Suprapubic skin (tissue), 4 donors: ENCODE measurements around the gene COIL. TPM values are rescaled to one million over a fixed set of nuclear protein-coding genes. Genes with fewer than 3 reads are reported as not detected.

ENCODE experiments used
- DNase-seq, 2 donors: peaks; one replicate each; pipeline ENCODE4 v3.0.0-alpha.2; 2019; ENCODE audit warnings: low spot score in 2 of 2
- H3K27ac ChIP-seq: fragments of 200-600 bp; sonication (generic); one replicate; pipeline ENCODE4 v1.5.1; 2019
- H3K27me3 ChIP-seq: fragments of 200-600 bp; sonication (generic); one replicate; pipeline ENCODE4 v1.5.1; 2019
- H3K36me3 ChIP-seq: fragments of 200-600 bp; sonication (generic); one replicate; pipeline ENCODE4 v1.5.1; 2019
- H3K4me1 ChIP-seq: fragments of 200-600 bp; sonication (generic); one replicate; pipeline ENCODE4 v1.5.1; 2019
- H3K4me3 ChIP-seq: fragments of 200-600 bp; sonication (generic); one replicate; pipeline ENCODE4 v1.5.1; 2019; ENCODE audit warnings: mild to moderate bottlenecking
- H3K9me3 ChIP-seq: fragments of 200-600 bp; sonication (generic); one replicate; pipeline ENCODE4 v1.5.1; 2019
- EP300 ChIP-seq: sonication (generic); formaldehyde crosslinking; IDR thresholded peaks from one replicate; pipeline ENCODE4 v1.6.1; 2017; ENCODE audit warnings: antibody characterized with exemption
- POLR2A ChIP-seq, 2 donors: fragments of 450-650 bp; IDR thresholded peaks; one replicate each; pipeline ENCODE4 v1.6.1; 2017; ENCODE audit warnings: antibody characterized with exemption in 2 of 2, mild to moderate bottlenecking in 2 of 2, moderate library complexity in 2 of 2
- POLR2AphosphoS5 ChIP-seq, 3 donors: sonication (generic); formaldehyde crosslinking; IDR thresholded peaks; one replicate each; pipeline ENCODE4 v1.6.1; 2017; ENCODE audit warnings: antibody characterized with exemption in 3 of 3
- WGBS: methylation state at CpG from one replicate; pipeline ENCODE4 v1.1.5; 2018; 5-methylcytosine and 5-hydroxymethylcytosine counted together
- total RNA-seq, 4 donors: library from RNA; depleted of rRNA; stranded (reverse); fragments of >200 nt; gene quantifications; one replicate each; pipeline ENCODE4 v1.1.0, GENCODE V29; 2016
- TF ChIP-seq, protein P1 (sequence below), 2 donors: fragments of 200-600 bp in 1 of 2; fragments of 450-650 bp in 1 of 2; sonication (generic) in 1 of 2; IDR thresholded peaks; one replicate each; pipeline ENCODE4 v1.5.1; 2016 to 2019; ENCODE audit warnings: antibody characterized with exemption in 2 of 2, mild to moderate bottlenecking in 1 of 2, moderate library complexity in 1 of 2

The COIL gene
- total RNA-seq, 4 donors from 2014 or later: 13.0 to 15.6 (median 14.0) TPM

DNA sequence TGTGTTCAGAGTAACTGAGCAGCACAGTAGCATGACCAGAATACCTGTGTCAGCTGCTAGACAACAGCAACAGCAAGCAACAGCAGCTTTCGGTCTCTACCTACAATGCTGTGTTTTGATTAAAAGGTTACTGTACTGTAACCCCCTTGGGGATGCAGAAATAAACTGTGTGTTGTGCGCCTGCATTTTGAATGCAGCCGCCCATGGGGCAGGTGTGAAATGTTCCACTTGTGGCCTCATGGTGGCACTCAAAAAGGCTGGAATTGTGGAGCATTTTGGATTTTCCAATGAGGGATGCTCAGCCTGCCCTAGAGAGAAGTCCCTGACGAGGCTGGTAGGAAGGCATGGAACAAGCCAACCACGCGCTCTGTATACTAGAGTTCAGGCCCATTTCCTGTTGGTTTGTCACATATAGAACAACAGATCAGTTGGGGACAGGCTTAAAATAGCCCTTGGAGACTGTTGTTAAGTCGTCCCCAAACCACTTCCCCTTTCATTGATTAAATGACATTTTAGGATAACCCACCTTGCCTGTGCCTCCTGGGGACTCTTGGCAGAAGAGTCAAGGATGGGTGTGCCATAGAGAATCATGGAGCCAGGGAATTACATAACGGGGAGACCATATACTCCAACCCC lies 44.2 kb upstream of the COIL start:
- 66% methylated on average over 7 of the region's 8 CpGs for WGBS
- DNase-seq: no peak
- Histone ChIP-seq H3K27me3 (no peaks in the 10 kb centered on the region), H3K4me1 (peaks cover 3% of the 10 kb centered on the region), H3K36me3 (peaks cover 28% of the 10 kb centered on the region), H3K4me3 (no peak overlapping the region), H3K9me3 (no peaks in the 10 kb centered on the region), H3K27ac (no peak overlapping the region)
- TF ChIP-seq EP300 (no peak), POLR2AphosphoS5 (IDR thresholded peaks at IDR 0.05) (no peak), POLR2A (IDR thresholded peaks at IDR 0.05) (no peak)
- TF ChIP-seq, protein P1, sequence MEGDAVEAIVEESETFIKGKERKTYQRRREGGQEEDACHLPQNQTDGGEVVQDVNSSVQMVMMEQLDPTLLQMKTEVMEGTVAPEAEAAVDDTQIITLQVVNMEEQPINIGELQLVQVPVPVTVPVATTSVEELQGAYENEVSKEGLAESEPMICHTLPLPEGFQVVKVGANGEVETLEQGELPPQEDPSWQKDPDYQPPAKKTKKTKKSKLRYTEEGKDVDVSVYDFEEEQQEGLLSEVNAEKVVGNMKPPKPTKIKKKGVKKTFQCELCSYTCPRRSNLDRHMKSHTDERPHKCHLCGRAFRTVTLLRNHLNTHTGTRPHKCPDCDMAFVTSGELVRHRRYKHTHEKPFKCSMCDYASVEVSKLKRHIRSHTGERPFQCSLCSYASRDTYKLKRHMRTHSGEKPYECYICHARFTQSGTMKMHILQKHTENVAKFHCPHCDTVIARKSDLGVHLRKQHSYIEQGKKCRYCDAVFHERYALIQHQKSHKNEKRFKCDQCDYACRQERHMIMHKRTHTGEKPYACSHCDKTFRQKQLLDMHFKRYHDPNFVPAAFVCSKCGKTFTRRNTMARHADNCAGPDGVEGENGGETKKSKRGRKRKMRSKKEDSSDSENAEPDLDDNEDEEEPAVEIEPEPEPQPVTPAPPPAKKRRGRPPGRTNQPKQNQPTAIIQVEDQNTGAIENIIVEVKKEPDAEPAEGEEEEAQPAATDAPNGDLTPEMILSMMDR (IDR thresholded peaks at IDR 0.05): no peak

DNA sequence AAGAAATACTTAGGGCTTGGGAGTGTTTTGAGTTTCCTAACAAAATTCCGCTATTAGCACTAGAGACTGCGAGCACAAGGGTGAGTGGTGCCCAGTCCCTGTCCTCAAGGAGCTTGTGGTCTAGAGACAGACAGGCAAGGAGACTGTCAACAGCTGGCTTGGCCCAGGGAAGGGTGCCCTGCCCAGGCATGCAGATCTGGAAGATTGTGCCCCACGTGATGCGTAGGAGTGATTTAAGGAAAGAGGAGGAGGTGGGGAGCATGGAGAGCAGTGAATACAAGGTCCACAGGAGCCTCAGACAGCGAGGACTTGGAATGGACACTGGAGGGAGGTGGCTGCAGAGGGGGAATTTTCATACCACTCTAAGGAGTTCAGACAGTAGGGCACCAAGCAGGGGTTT lies 42.1 kb upstream of the COIL start:
- DNase-seq: no peak
- Histone ChIP-seq H3K36me3 (peaks cover 29% of the 10 kb centered on the region), H3K27me3 (no peaks in the 10 kb centered on the region), H3K9me3 (no peaks in the 10 kb centered on the region), H3K27ac (no peak overlapping the region), H3K4me3 (no peak overlapping the region), H3K4me1 (no peaks in the 10 kb centered on the region)
- WGBS: 68% methylated on average over 5 of the region's 5 CpGs
- no peak for TF ChIP-seq POLR2A (IDR thresholded peaks at IDR 0.05)
- no peak for TF ChIP-seq EP300
- no peak for TF ChIP-seq POLR2AphosphoS5 (IDR thresholded peaks at IDR 0.05)
- TF ChIP-seq, protein P1 (IDR thresholded peaks at IDR 0.05): no peak

DNA sequence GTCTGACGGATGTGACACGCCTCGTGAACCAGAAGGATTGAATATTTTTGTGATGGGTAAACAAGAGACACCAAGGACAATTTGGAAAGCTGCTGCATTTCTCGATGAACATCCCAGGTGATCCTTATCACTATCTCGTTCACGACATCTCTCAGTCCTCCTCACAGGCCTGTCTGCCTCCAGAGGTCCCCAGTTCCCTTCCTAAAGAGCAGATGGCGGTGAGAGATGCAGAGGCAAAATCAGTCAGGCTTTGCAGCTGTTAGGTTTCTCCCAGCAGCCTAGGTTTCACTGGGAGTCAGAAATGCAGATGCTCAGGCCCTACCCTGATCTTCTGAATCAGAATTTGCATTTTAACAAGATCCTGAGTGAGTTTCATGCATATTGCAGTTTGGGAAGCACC lies 40.7 kb upstream of the COIL start:
- TF ChIP-seq EP300 (no peak), POLR2A (IDR thresholded peaks at IDR 0.05) (no peak), POLR2AphosphoS5 (IDR thresholded peaks at IDR 0.05) (no peak)
- TF ChIP-seq, protein P1 (IDR thresholded peaks at IDR 0.05): no peak
- WGBS: 90% methylated on average over 7 of the region's 7 CpGs
- no peak overlapping the region for H3K4me3 ChIP-seq
- no peaks in the 10 kb centered on the region for H3K4me1 ChIP-seq
- H3K27ac ChIP-seq: no peak overlapping the region
- no peaks in the 10 kb centered on the region for H3K9me3 ChIP-seq
- DNase-seq: no peak
- peaks cover 42% of the 10 kb centered on the region for H3K36me3 ChIP-seq
- no peaks in the 10 kb centered on the region for H3K27me3 ChIP-seq

DNA sequence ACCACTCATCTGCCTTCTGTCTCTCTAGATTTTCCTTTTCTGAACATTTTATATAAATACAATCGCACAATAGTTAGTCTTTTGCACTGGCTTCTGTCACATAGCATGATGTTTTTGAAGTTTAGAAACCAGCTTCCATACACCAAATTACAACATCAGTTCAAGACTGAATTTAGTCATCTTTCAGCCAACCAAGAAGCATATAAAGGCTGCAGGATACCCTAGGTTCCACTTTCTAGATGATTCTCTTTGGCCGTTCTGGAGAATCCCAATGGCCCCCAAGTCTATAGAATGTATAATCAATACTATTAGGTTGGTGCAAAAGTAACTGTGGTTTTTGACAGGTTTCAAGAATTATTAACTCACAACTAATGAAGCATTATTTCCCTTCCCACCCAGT lies 36.5 kb upstream of the COIL start:
- WGBS: 95% methylated on average over 2 of the region's 2 CpGs
- H3K36me3 ChIP-seq: peaks cover 63% of the 10 kb centered on the region
- peaks cover 7% of the 10 kb centered on the region for H3K4me1 ChIP-seq
- no peak overlapping the region for H3K27ac ChIP-seq
- TF ChIP-seq EP300: no peak
- TF ChIP-seq, protein P1 (IDR thresholded peaks at IDR 0.05): no peak
- no peak for TF ChIP-seq POLR2A (IDR thresholded peaks at IDR 0.05)
- no peak for TF ChIP-seq POLR2AphosphoS5 (IDR thresholded peaks at IDR 0.05)
- no peaks in the 10 kb centered on the region for H3K9me3 ChIP-seq
- H3K27me3 ChIP-seq: no peaks in the 10 kb centered on the region
- DNase-seq: no peak
- no peak overlapping the region for H3K4me3 ChIP-seq

DNA sequence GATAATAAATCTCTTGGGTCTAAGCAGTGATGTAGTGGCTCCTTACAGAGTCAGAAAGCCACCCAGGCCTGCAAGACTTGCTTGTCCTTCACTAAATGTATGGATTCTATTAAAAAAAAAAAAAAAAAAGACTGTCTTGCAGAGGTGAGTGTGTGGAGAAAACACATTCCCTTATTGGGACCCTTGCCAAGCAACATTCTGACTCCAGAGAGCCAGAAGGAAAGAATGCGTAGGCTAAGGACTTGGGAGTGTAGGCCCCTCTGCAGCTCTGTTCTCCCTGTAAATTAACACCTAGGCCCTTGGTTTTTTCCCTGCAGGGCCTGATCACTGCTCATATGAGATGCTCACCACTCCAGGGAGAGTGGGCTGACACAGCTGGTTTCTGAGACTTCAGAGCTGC lies 34.9 kb upstream of the COIL start:
- H3K27me3 ChIP-seq: no peaks in the 10 kb centered on the region
- peaks cover 60% of the 10 kb centered on the region for H3K36me3 ChIP-seq
- no peak overlapping the region for H3K27ac ChIP-seq
- H3K9me3 ChIP-seq: no peaks in the 10 kb centered on the region
- TF ChIP-seq POLR2AphosphoS5 (IDR thresholded peaks at IDR 0.05): no peak
- no peak for TF ChIP-seq POLR2A (IDR thresholded peaks at IDR 0.05)
- TF ChIP-seq, protein P1 (IDR thresholded peaks at IDR 0.05): no peak
- TF ChIP-seq EP300: no peak
- DNase-seq: no peak
- H3K4me1 ChIP-seq: peaks cover 7% of the 10 kb centered on the region
- no peak overlapping the region for H3K4me3 ChIP-seq
- WGBS: 83% methylated on average over 1 of the region's 1 CpG
